OCI-LY1 (cell line): ENCODE measurements around the gene RAD9B.

Source experiments
- H2AFZ ChIP-seq: fragments of 200-600 bp; sonication (generic), shearing (Covaris generic); 2 replicates; pipeline ENCODE4 v1.6.0; 2014; ENCODE audit warnings: antibody characterized with exemption, mild to moderate bottlenecking, low read length
- H3F3A ChIP-seq: fragments of 200-600 bp; sonication (generic), shearing (Covaris generic); 2 replicates; pipeline ENCODE4 v1.6.0; 2014; ENCODE audit warnings: mild to moderate bottlenecking, antibody characterized with exemption, low read length, moderate library complexity; ENCODE audit not compliant: insufficient read depth
- H3K27ac ChIP-seq: fragments of 200-600 bp; sonication (generic); 2 replicates; pipeline ENCODE4 v1.5.1; 2014; ENCODE audit warnings: low read length, mixed run types, mild to moderate bottlenecking, low read depth; ENCODE audit not compliant: poor library complexity, severe bottlenecking
- H3K27me3 ChIP-seq: fragments of 200-600 bp; sonication (generic); 2 replicates; pipeline ENCODE4 v1.6.0; 2014; ENCODE audit warnings: antibody characterized with exemption, mild to moderate bottlenecking, low read length, moderate library complexity; ENCODE audit not compliant: insufficient read depth
- H3K36me3 ChIP-seq: fragments of 200-600 bp; sonication (generic); 2 replicates; pipeline ENCODE4 v1.6.1; 2014; ENCODE audit warnings: mild to moderate bottlenecking, antibody characterized with exemption, low read length, moderate library complexity, mixed read lengths; ENCODE audit not compliant: insufficient read depth
- H3K4me1 ChIP-seq: fragments of 200-600 bp; sonication (generic); 2 replicates; pipeline ENCODE4 v1.5.1; 2014; ENCODE audit warnings: mild to moderate bottlenecking, low read length, moderate library complexity; ENCODE audit not compliant: insufficient read depth, severe bottlenecking
- H3K4me2 ChIP-seq: fragments of 200-600 bp; sonication (generic), shearing (Covaris generic); 2 replicates; pipeline ENCODE4 v1.6.1; 2014; ENCODE audit warnings: low read length
- H3K4me3 ChIP-seq: fragments of 200-600 bp; sonication (generic); 2 replicates; pipeline ENCODE4 v1.5.1; 2014; ENCODE audit warnings: low read length, low read depth, mild to moderate bottlenecking, mixed read lengths; ENCODE audit not compliant: poor library complexity, severe bottlenecking
- H3K79me2 ChIP-seq: fragments of 200-600 bp; shearing (Covaris generic); 2 replicates; pipeline ENCODE4 v1.6.1; 2016; ENCODE audit warnings: mixed run types, low read length, mixed read lengths; ENCODE audit not compliant: insufficient read depth
- H3K9ac ChIP-seq: fragments of 200-600 bp; sonication (generic), shearing (Covaris generic); 2 replicates; pipeline ENCODE4 v1.6.1; 2014; ENCODE audit warnings: mild to moderate bottlenecking, low read length, mixed read lengths
- H3K9me2 ChIP-seq: fragments of 200-600 bp; sonication (generic), shearing (Covaris generic); 2 replicates; pipeline ENCODE4 v1.6.1; 2014; ENCODE audit warnings: low read depth, mild to moderate bottlenecking, low read length, mixed read lengths
- H3K9me3 ChIP-seq: fragments of 200-600 bp; shearing (Covaris generic); 2 replicates; pipeline ENCODE4 v1.6.1; 2014; ENCODE audit warnings: low read length, mixed read lengths
- H4K20me1 ChIP-seq: fragments of 200-600 bp; sonication (generic), shearing (Covaris generic); 2 replicates; pipeline ENCODE4 v1.6.0; 2016; ENCODE audit warnings: mild to moderate bottlenecking, low read length; ENCODE audit not compliant: insufficient read depth
- EZH2 ChIP-seq: fragments of 200-600 bp; sonication (generic), shearing (Covaris generic); IDR thresholded peaks from 2 replicates; pipeline ENCODE4 v1.8.0; 2017; ENCODE audit warnings: borderline replicate concordance, mixed run types, mild to moderate bottlenecking, antibody characterized with exemption, low read length, moderate library complexity, mixed read lengths
- TF ChIP-seq, protein P1 (sequence below): fragments of 200-600 bp; sonication (generic), shearing (Covaris generic); IDR thresholded peaks from 2 replicates; pipeline ENCODE4 v1.5.1; 2017; ENCODE audit warnings: mild to moderate bottlenecking, antibody characterized with exemption, low read length, moderate library complexity, mixed read lengths

Gene RAD9B

GRCh38 chr12:110501399-110501751 lies 756 bp upstream of the RAD9B start:
- Histone ChIP-seq H3K27me3 (no peaks in the 10 kb centered on the region), H3K4me1 (peaks cover 27% of the 10 kb centered on the region), H3K4me3 (peak overlapping the region; percentile 100), H3K79me2 (peaks cover 36% of the 10 kb centered on the region), H3F3A (no peaks in the 10 kb centered on the region), H3K27ac (peak overlapping the region; percentile 72), H2AFZ (no peak overlapping the region), H3K4me2 (peak overlapping the region; percentile 86), H3K36me3 (peaks cover 6% of the 10 kb centered on the region; the same call in 1 of the 2 replicates), H4K20me1 (no peaks in the 10 kb centered on the region), H3K9ac (peak overlapping the region; percentile 99), H3K9me3 (no peaks in the 10 kb centered on the region), H3K9me2 (no peaks in the 10 kb centered on the region)
- TF ChIP-seq, protein P1, sequence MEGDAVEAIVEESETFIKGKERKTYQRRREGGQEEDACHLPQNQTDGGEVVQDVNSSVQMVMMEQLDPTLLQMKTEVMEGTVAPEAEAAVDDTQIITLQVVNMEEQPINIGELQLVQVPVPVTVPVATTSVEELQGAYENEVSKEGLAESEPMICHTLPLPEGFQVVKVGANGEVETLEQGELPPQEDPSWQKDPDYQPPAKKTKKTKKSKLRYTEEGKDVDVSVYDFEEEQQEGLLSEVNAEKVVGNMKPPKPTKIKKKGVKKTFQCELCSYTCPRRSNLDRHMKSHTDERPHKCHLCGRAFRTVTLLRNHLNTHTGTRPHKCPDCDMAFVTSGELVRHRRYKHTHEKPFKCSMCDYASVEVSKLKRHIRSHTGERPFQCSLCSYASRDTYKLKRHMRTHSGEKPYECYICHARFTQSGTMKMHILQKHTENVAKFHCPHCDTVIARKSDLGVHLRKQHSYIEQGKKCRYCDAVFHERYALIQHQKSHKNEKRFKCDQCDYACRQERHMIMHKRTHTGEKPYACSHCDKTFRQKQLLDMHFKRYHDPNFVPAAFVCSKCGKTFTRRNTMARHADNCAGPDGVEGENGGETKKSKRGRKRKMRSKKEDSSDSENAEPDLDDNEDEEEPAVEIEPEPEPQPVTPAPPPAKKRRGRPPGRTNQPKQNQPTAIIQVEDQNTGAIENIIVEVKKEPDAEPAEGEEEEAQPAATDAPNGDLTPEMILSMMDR: no peak

GRCh38 chr12:110503432-110503831 lies 1.3 kb downstream of the RAD9B start:
- TF ChIP-seq EZH2: no peak
- TF ChIP-seq, protein P1: no peak
- Histone ChIP-seq H4K20me1 (no peaks in the 10 kb centered on the region), H2AFZ (no peak overlapping the region)

DNA sequence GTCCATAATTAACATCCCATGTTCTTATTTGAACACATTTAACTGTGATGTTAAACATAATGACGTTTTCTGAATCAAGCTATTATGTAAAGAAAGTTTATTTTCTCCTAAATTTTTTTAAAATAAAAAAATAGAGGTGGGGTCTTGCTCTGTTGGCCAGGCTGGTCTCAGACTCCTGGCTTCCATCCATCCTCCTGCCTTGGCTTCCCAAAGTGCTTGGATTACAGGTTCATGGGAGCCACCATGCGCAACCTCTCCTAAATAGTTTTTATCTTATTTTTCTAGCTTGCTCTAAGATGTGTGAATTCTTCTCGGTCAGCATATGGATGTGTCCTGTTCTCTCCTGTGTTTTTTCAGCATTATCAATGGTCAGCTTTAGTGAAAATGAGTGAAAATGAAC lies 3.2 kb downstream of the RAD9B start:
- Histone ChIP-seq H3F3A (no peaks in the 10 kb centered on the region), H3K4me3 (no peak overlapping the region), H3K4me2 (no peak overlapping the region), H3K27ac (no peak overlapping the region), H3K4me1 (peaks cover 12% of the 10 kb centered on the region), H3K27me3 (no peaks in the 10 kb centered on the region), H4K20me1 (no peaks in the 10 kb centered on the region), H2AFZ (no peak overlapping the region), H3K9me2 (no peaks in the 10 kb centered on the region), H3K36me3 (no peaks in the 10 kb centered on the region), H3K9ac (no peak overlapping the region), H3K9me3 (no peaks in the 10 kb centered on the region), H3K79me2 (peaks cover 13% of the 10 kb centered on the region)
- no peak for TF ChIP-seq EZH2
- TF ChIP-seq, protein P1: no peak

More at GRCh38 chr12:110503432-110503831, 1.3 kb downstream of the RAD9B start:
- Histone ChIP-seq H3K27me3 (no peaks in the 10 kb centered on the region), H3F3A (no peaks in the 10 kb centered on the region), H3K9me3 (no peaks in the 10 kb centered on the region), H3K9ac (no peak overlapping the region), H3K9me2 (no peaks in the 10 kb centered on the region), H3K4me2 (no peak overlapping the region), H3K4me1 (peaks cover 27% of the 10 kb centered on the region), H3K36me3 (peaks cover 6% of the 10 kb centered on the region; the same call in 1 of the 2 replicates), H3K4me3 (no peak overlapping the region), H3K79me2 (peaks cover 32% of the 10 kb centered on the region), H3K27ac (no peak overlapping the region)
